ENCODE measurements around the gene VPS11.
"Not testable (repeated sequence)": the region's sequence is repeated elsewhere in the genome, so short reads cannot be mapped to it uniquely, and the experiment has no call there.

The VPS11 gene

DNA sequence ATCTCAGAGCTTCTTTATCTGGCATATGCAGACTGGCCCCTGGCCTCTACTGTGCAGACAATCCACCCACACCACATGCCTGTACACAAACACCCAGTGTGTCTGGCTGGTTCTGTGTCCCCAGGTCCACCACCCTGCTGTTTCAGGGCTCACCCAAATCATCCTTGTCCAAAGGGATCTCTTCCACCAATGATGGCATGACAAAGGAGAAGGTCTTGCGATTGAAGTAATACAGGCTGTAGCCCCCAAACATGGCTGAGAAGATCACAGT, 38.6 kb upstream of the VPS11 start:
- Histone ChIP-seq H3K4me3 (peak overlapping the region; percentile 79), H3K27me3 (ENCODE audit: low read depth) (no peaks in the 10 kb centered on the region), H3K4me1 (peaks cover 10% of the 10 kb centered on the region), H3K9me3 (no peaks in the 10 kb centered on the region), H3K36me3 (replicated peaks) (peaks cover 49% of the 10 kb centered on the region)
- DNase-seq (ENCODE audit: low spot score in 2 of 2), result no peak
- in situ Hi-C loops (cut with MboI; ENCODE audit: low sequenced_read_pairs), result no loop called here

DNA sequence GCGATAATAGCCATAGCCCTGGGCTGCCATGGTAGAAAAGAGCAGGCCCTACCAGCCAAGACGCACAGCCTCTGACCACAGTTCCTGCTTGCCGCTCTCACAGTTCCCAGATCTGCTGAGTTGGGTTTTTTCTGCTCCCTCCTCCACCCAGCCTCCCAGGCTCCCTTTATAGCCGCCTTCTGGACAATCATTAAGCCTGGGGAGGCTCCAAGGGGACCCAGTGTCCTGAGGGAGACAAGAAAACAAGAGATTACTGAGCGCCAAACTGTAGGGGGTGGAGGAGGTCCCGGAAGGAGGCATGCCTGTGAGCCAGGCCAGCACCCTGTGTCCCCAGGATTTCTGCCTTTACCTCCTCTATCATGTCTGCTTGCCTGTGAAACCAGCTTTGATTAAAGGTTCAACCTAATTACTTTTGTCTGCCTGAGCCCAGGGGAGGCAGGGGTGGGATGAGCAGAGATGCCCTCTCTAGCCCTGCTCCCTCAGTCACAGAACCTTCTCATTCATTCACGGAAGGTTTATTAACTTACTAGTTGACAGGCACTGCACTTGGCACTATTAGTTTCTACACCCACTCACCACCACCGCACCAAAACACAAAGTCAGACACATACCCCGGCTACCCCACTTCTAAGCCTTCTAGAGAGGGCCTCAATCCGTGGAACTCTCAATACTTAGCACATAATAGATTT, 38.1 kb upstream of the VPS11 start:
- peak overlapping the region; percentile 79 for H3K4me3 ChIP-seq
- H3K4me1 ChIP-seq, result peaks cover 10% of the 10 kb centered on the region
- no peaks in the 10 kb centered on the region for H3K27me3 ChIP-seq (ENCODE audit: low read depth)
- DNase-seq (ENCODE audit: low spot score in 2 of 2), result peak; percentile 49 to 54
- peaks cover 44% of the 10 kb centered on the region for H3K36me3 ChIP-seq (replicated peaks)
- in situ Hi-C loops (cut with MboI; ENCODE audit: low sequenced_read_pairs), result loop anchor here (5.0 kb wide), 1 partner anchor 68 kb away; a partner anchor contains a TSS
- H3K9me3 ChIP-seq, result no peaks in the 10 kb centered on the region

DNA sequence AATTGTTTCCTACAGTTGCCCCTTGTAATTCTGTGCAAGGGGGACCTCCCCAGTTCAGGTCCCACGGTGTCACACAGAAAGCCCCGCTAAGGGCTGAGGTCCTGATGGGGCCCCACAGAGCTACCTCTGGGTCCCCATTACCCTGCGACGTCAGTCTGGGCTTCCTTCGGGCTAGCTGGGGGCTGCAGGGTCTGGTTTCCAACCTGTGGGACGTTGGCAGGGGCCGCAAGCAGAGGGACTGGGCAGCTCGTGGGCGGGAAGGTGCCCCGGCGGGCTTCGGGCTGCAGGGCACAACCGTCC, 37.6 kb upstream of the VPS11 start:
- Histone ChIP-seq H3K36me3 (replicated peaks) (peaks cover 39% of the 10 kb centered on the region), H3K4me1 (peaks cover 10% of the 10 kb centered on the region), H3K9me3 (no peaks in the 10 kb centered on the region), H3K27me3 (ENCODE audit: low read depth) (no peaks in the 10 kb centered on the region), H3K4me3 (peak overlapping the region; percentile 79)
- in situ Hi-C loops (cut with MboI; ENCODE audit: low sequenced_read_pairs), result loop anchor here (5.0 kb wide), 1 partner anchor 67 kb away; a partner anchor contains a TSS
- no peak for DNase-seq (ENCODE audit: low spot score in 2 of 2)

DNA sequence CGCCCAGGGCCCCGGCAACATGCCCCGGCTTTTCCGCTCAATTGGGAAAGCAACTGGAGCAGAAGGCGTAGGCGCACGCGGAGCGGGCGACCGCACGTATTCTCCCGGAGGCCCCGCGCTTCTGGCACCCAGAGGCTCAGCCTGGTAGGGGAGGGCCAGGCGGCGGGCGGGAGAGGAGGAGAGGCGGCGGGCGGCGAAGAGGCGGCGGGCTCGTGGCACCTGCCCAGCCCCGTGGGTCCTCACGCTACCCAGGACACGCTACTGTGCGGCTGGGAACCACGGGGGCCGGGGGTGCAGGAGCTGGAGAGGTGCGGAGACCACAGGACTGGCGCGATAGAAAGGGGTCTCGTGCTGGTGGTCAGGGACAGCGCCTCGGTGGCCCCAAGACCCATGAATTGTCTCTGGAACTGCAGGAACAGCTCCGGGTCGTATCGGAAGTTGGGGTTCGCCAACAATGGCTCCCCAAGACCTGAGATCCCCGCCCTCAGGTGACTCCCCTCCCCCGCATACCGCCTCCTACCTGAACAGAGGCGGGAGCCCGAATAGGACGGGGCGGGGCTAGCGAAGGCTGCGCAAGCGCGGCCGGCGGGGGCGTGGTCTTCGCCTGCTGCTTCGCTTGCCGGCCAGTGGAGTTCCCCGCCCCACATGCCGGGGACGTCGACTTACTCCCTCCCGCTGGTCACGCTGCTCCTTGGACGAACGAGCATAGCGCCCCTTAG, 37.1 kb upstream of the VPS11 start, which contains the start of gene SLC37A4:
SLC37A4 (minus strand) TSS at position 549 of the 719 bp plus-strand sequence.
- Histone ChIP-seq H3K36me3 (replicated peaks) (peaks cover 34% of the 10 kb centered on the region), H3K4me1 (peaks cover 10% of the 10 kb centered on the region), H3K27me3 (ENCODE audit: low read depth) (no peaks in the 10 kb centered on the region), H3K9me3 (no peaks in the 10 kb centered on the region), H3K4me3 (peak within 1 kb of the TSS; percentile 79)
- peak; percentile 96 to 99 for DNase-seq (ENCODE audit: low spot score in 2 of 2)
- in situ Hi-C loops (cut with MboI; ENCODE audit: low sequenced_read_pairs), result loop anchor here (5.0 kb wide), 1 partner anchor 67 kb away; a partner anchor contains a TSS

DNA sequence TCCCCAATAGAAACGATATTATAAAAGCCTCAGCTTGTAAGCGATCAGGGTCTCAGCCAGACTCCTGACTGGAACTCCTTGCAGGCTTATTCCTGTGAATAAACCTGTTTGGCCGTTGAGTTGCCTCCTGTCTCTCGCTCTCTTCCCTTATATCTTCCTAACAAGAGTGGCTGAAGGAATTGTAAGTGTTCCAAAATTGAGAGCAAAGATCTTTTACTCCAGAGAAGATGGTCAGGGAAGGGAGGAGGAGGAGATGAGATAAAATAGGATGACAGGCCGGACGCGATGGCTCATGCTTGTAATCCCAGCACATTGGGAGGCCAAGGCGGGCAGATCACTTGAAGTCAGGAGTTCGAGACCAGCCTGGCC, 35.7 kb upstream of the VPS11 start:
- Histone ChIP-seq H3K4me3 (no peak overlapping the region), H3K9me3 (no peaks in the 10 kb centered on the region), H3K36me3 (replicated peaks) (peaks cover 21% of the 10 kb centered on the region), H3K27me3 (ENCODE audit: low read depth) (no peaks in the 10 kb centered on the region), H3K4me1 (peaks cover 10% of the 10 kb centered on the region)
- in situ Hi-C loops (cut with MboI; ENCODE audit: low sequenced_read_pairs), result loop anchor here (5.0 kb wide), 1 partner anchor 65 kb away; a partner anchor contains a TSS
- DNase-seq (ENCODE audit: low spot score in 2 of 2), result no peak

DNA sequence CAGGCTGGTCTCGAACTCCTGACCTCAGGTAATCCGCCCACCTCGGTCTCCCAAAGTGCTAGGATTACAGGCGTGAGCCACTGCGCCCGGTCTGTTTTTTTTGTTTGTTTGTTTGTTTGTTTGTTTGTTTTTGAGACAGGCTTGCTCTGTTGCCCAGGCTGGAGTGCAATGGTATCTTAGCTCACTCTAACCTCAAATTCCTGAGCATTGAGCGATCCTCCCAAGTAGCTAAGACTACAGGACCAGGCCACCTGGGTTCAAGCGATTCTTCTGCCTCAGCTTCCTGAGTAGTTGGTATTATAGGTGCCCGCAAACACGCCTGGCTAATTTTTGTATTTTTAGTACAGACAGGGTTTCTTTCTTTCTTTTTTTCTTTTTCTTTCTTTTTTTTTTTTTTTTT, 34.2 kb upstream of the VPS11 start:
- not testable (repeated sequence) for H3K27me3 ChIP-seq (ENCODE audit: low read depth); H3K36me3 ChIP-seq (replicated peaks); DNase-seq (ENCODE audit: low spot score in 2 of 2); H3K4me1 ChIP-seq; H3K4me3 ChIP-seq; H3K9me3 ChIP-seq
- in situ Hi-C loops (cut with MboI; ENCODE audit: low sequenced_read_pairs), result loop anchor here (5.0 kb wide), 1 partner anchor 64 kb away; a partner anchor contains a TSS

DNA sequence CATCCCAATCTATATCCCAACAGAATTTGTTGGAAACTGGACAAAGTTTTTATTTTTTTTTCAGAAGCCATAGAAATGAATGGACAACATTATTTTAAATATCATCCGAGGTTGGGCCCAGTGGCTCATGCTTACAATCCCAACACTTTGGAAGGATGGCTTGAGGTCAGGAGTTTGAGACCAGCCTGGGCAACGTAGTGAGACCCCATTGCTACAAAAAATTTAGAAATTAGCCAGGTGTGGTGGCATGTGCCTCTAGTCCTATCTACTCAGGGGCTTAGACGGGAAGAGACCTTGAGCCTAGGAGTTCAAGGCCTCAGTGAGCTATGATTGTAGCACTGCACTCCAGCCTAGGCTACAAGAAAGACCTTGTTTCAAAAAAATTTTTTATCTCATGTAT, 32.8 kb upstream of the VPS11 start:
- no peaks in the 10 kb centered on the region for H3K36me3 ChIP-seq (replicated peaks)
- H3K4me3 ChIP-seq, result no peak overlapping the region
- H3K9me3 ChIP-seq, result no peaks in the 10 kb centered on the region
- H3K4me1 ChIP-seq, result no peaks in the 10 kb centered on the region
- in situ Hi-C loops (cut with MboI; ENCODE audit: low sequenced_read_pairs), result loop anchor here (5.0 kb wide), 1 partner anchor 62 kb away; a partner anchor contains a TSS
- DNase-seq (ENCODE audit: low spot score in 2 of 2), result no peak
- H3K27me3 ChIP-seq (ENCODE audit: low read depth), result no peaks in the 10 kb centered on the region

DNA sequence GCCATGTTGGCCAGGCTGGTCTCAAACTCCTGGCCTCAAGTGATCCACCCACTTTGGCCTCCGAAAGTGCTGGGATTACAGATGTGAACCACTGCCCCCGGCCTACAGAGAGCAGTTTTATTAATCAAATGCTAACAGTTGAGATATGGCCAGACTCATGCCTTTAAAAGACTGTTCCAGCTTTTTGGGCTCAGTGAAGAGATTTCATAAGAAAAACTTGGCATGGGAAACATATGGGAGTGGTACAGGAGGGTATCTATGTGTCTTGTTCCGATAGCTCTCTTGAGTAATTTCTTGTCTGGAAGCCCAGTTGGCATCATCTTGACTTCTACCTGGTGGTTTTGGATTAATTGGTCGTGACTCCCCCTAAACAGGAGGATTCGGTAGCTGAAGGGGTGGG, 28.7 kb upstream of the VPS11 start:
- Histone ChIP-seq H3K9me3 (no peaks in the 10 kb centered on the region), H3K4me1 (no peaks in the 10 kb centered on the region), H3K36me3 (replicated peaks) (no peaks in the 10 kb centered on the region), H3K4me3 (no peak overlapping the region), H3K27me3 (ENCODE audit: low read depth) (no peaks in the 10 kb centered on the region)
- in situ Hi-C loops (cut with MboI; ENCODE audit: low sequenced_read_pairs), result no loop called here
- DNase-seq (ENCODE audit: low spot score in 2 of 2), result no peak

DNA sequence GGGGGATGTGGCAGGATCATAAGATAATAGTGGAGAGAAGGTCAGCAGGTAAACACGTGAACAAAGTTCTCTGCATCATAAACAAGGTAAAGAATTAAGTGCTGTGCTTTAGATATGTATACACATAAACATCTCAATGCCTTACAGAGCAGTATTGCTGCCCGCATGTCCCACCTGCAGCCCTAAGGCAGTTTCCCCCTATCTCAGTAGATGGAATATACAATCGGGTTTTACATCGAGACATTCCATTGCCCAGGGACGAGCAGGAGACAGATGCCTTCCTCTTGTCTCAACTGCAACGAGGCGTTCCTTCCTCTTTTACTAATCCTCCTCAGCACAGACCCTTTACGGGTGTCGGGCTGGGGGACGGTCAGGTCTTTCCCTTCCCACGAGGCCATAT, 28.1 kb upstream of the VPS11 start:
- not testable (repeated sequence) for H3K9me3 ChIP-seq; H3K36me3 ChIP-seq (replicated peaks); H3K27me3 ChIP-seq (ENCODE audit: low read depth)

DNA sequence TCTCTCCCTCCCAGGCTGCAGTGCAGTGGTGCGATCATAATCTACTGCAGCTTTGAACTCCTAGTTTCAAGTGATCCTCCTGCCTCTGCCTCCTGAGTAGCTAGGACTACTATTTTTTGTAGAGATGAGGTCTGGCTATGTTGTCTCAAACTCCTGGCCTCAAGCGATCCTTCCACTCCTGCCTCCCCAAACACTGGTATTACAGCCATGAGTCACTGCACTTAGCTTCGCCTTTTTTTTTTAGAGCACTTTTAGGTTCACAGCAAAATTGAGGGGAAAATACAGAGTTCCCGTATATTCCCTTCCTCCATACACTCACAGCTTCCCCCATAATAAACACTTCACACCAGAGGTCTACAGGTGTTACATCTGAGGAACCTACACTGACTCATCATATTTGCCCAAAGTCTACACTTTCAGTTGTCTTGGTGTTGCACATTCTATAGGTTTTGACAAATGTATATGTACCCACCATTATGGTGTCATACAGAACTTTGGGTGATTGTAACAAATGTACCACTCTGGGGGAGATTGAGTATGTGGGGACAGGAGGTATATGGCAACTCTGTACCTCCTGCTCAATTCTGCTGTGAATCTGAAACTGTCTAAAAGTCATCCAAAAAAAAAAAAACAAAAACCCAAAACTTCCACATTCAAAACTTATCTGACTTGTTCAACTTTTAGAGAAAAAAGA, 25.6 kb upstream of the VPS11 start:
- Histone ChIP-seq H3K9me3 (no peaks in the 10 kb centered on the region), H3K4me3 (no peak overlapping the region), H3K36me3 (replicated peaks) (peaks cover 19% of the 10 kb centered on the region), H3K27me3 (ENCODE audit: low read depth) (no peaks in the 10 kb centered on the region), H3K4me1 (no peaks in the 10 kb centered on the region)
- no peak for DNase-seq (ENCODE audit: low spot score in 2 of 2)
- in situ Hi-C loops (cut with MboI; ENCODE audit: low sequenced_read_pairs), result no loop called here

More for the DNA sequence above, 28.1 kb upstream of the VPS11 start:
- H3K4me1 ChIP-seq; DNase-seq (ENCODE audit: low spot score in 2 of 2); H3K4me3 ChIP-seq; in situ Hi-C loops (cut with MboI; ENCODE audit: low sequenced_read_pairs): not testable (repeated sequence)

DNA sequence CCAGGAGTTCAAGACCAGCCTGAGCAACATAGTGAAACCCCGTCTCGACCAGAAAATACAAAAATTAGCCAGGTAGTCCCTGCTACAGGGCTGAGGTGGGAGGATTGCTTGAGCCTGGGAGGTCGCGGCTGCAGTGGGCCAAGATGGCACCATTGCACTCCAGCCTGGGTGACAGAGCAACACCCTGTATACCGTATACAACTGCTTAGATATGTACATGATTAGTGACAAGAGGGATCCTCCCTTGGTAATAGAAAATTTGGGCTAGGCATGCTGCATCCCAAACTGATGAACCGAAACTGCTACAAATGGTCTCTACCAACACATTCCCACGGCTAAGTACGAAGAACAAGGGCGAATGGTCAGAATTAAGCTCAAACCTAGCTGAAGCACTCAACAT, 24.7 kb upstream of the VPS11 start:
- Histone ChIP-seq H3K4me3 (no peak overlapping the region), H3K9me3 (no peaks in the 10 kb centered on the region), H3K27me3 (ENCODE audit: low read depth) (no peaks in the 10 kb centered on the region), H3K4me1 (no peaks in the 10 kb centered on the region), H3K36me3 (replicated peaks) (peaks cover 29% of the 10 kb centered on the region)
- in situ Hi-C loops (cut with MboI; ENCODE audit: low sequenced_read_pairs), result no loop called here
- no peak for DNase-seq (ENCODE audit: low spot score in 2 of 2)

DNA sequence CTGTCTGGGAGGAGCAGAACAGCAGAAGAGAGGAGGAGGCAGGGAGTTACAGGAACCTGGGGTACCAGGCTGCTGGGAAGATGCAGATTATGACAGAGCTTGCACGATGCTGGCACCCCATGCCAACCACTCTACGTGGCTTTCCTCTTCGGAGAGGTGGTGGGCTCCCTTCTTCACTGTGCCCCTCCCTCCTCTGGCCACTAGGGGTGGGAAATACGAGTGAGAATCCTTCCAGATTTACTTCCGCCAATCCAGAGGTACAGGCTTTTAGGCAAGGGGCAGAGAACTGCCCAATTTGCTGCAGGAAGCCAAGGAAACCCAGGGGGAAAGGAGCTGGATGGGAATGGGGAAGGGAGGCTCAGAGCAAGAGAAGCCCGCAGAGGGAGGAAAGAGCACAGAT, 22.9 kb upstream of the VPS11 start:
- in situ Hi-C loops (cut with MboI; ENCODE audit: low sequenced_read_pairs), result no loop called here
- Histone ChIP-seq H3K4me1 (no peaks in the 10 kb centered on the region), H3K4me3 (no peak overlapping the region), H3K36me3 (replicated peaks) (peaks cover 47% of the 10 kb centered on the region), H3K27me3 (ENCODE audit: low read depth) (no peaks in the 10 kb centered on the region), H3K9me3 (no peaks in the 10 kb centered on the region)
- no peak for DNase-seq (ENCODE audit: low spot score in 2 of 2)

DNA sequence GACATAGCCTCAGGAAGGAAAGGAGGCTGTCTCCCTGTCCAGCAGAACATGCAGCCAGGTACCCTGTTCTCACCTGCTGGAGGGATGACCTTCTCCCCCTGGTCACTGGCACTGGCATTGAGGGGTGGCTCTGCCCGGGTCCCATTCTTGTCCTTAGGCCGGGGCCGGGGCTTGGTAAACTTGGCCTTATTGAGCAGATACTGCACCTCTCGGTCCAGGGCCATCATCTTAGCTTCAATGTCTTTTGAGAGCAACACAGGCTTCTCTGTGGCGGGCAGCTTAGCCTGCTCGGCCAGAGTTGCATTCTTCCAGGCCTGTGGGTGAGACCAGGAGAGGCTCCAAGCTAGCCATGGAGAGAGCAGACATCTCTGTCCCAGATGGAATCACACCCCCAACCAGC, 21.1 kb upstream of the VPS11 start:
- no peaks in the 10 kb centered on the region for H3K9me3 ChIP-seq
- in situ Hi-C loops (cut with MboI; ENCODE audit: low sequenced_read_pairs), result no loop called here
- DNase-seq (ENCODE audit: low spot score in 2 of 2), result no peak
- peaks cover 57% of the 10 kb centered on the region for H3K36me3 ChIP-seq (replicated peaks)
- no peak overlapping the region for H3K4me3 ChIP-seq
- H3K27me3 ChIP-seq (ENCODE audit: low read depth), result no peaks in the 10 kb centered on the region
- no peaks in the 10 kb centered on the region for H3K4me1 ChIP-seq

DNA sequence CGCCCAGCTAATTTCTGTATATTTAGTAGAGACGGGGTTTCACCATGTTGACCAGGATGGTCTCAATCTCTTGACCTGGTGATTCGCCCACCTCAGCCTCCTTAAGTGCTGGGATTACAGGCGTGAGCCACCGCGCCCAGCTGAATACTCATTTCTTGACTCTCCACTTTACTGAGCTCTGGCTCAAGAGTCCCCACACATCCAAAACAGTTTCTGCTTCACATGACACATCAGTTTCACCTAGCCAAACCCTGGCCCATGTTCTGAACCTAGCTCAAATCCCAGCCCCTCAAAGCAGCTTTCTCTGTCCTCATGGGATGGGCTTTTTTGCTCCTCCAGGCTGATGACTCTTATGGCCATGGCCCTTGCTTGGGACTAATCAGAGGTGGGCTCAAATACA, 20.4 kb upstream of the VPS11 start:
- no peak for DNase-seq (ENCODE audit: low spot score in 2 of 2)
- H3K4me3 ChIP-seq, result no peak overlapping the region
- in situ Hi-C loops (cut with MboI; ENCODE audit: low sequenced_read_pairs), result no loop called here
- peaks cover 64% of the 10 kb centered on the region for H3K36me3 ChIP-seq (replicated peaks)
- H3K27me3 ChIP-seq (ENCODE audit: low read depth), result no peaks in the 10 kb centered on the region
- no peaks in the 10 kb centered on the region for H3K9me3 ChIP-seq
- no peaks in the 10 kb centered on the region for H3K4me1 ChIP-seq
